ENCODE data around the gene AFAP1L2. TPM values are rescaled to one million over a fixed set of nuclear protein-coding genes. Genes with fewer than 3 reads are reported as not detected.

The AFAP1L2 gene
- total RNA-seq, 1 donor, result 0.18 TPM

DNA sequence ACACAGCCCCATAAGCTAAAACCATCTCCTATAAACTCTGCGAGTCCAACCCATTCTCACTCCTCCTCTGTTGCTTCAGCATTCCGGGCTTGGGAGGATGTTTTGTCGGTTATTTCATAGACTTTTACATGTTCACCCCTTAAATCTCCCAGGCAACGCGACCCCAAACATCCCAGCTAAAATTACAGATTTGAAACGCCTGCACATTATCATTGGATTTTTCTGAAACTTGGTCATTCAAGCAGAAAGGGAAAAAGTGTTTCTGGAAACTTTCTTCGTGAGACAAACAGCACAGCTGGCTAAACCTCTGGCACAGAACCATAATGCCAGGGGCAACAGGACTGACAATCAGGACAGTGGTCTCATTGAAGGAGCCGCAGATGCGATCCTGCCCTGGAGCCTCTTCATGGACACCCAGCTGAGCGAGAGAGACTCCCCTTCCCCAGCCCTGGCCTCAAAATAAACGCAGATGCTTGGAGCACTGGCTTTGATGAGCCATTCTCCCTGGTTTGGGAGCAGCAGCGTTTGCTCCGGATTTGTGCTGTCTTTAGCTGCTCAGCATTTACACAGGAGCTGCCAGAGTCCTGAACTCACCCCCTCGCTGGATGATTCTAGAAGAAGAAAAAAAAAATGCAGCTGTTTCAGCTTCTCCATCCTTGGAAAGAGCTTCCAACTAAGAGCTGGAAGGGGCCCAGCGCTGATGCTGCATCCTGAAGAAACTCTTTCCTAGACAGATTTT, 30.1 kb downstream of the AFAP1L2 start:
- no peak overlapping the region for H3K4me3 ChIP-seq (ENCODE audit: low read depth, low read length)
- TF ChIP-seq, protein P1, sequence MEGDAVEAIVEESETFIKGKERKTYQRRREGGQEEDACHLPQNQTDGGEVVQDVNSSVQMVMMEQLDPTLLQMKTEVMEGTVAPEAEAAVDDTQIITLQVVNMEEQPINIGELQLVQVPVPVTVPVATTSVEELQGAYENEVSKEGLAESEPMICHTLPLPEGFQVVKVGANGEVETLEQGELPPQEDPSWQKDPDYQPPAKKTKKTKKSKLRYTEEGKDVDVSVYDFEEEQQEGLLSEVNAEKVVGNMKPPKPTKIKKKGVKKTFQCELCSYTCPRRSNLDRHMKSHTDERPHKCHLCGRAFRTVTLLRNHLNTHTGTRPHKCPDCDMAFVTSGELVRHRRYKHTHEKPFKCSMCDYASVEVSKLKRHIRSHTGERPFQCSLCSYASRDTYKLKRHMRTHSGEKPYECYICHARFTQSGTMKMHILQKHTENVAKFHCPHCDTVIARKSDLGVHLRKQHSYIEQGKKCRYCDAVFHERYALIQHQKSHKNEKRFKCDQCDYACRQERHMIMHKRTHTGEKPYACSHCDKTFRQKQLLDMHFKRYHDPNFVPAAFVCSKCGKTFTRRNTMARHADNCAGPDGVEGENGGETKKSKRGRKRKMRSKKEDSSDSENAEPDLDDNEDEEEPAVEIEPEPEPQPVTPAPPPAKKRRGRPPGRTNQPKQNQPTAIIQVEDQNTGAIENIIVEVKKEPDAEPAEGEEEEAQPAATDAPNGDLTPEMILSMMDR (IDR thresholded peaks at IDR 0.05; ENCODE audit: insufficient read depth, low read length), result no peak
- DNase-seq (ENCODE audit: low read depth), result peak; percentile 9

DNA sequence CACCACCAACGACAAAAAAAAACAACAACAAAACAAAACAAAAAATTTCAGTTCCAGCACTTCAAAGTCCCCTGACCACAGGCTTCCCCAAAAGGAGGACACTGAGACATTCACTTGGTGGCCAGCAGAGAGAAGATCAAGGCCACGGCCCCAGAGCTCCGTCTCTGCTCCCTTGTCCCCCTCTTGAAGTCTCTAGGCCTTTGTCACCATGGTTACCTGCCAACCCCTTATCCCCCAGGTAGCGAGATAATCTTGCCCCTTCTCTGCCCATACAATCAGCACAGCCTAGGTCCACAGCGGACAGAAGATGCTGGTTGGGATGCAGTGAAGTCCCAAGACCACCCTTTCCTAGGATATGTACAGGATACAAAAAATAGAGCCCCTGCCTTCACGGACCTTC, 30.7 kb downstream of the AFAP1L2 start:
- TF ChIP-seq, protein P1 (IDR thresholded peaks at IDR 0.05; ENCODE audit: insufficient read depth, low read length), result no peak
- no peak for DNase-seq (ENCODE audit: low read depth)
- no peak overlapping the region for H3K4me3 ChIP-seq (ENCODE audit: low read depth, low read length)

DNA sequence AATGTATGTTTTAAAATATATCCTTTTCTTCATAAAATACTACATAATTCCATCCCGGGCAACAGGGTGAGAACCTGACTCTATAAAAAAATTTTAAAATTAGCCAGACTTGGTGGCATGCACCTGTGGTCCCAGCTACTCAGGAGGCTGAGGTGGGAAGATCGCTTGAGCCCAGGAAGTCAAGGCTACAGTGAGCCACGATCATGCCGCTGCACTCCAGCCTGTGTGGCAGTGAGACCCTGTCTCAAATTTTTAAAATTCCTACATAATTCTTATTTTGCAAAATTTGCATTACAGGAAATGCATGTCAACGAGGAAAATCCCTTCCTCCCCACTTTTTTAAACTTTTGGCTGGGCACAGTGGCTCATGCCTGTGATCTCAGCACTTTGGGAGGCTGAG, 31.3 kb downstream of the AFAP1L2 start:
- no peak overlapping the region for H3K4me3 ChIP-seq (ENCODE audit: low read depth, low read length)
- TF ChIP-seq, protein P1 (IDR thresholded peaks at IDR 0.05; ENCODE audit: insufficient read depth, low read length), result no peak
- DNase-seq (ENCODE audit: low read depth), result no peak

DNA sequence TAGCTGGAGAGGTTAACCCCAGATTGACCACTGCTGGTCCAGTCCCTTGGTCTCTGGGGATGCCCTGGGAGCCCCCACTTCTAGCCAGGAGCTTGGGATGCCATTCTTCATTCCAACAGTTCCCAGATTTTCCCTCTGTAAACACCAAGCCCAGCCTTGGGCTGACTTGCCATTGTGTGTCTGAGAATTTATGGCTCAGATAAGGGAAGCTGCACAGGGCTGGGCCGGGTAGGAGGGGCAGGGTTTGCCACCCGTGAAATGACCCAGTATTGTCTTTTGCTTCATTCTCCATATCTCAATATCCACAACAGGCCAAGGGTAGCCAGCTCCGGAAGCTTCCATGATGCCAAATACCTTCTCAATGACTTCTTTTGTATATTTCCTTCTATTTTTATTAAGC, 32.1 kb downstream of the AFAP1L2 start:
- H3K4me3 ChIP-seq (ENCODE audit: low read depth, low read length), result no peak overlapping the region
- TF ChIP-seq, protein P1 (IDR thresholded peaks at IDR 0.05; ENCODE audit: insufficient read depth, low read length), result no peak
- DNase-seq (ENCODE audit: low read depth), result no peak

DNA sequence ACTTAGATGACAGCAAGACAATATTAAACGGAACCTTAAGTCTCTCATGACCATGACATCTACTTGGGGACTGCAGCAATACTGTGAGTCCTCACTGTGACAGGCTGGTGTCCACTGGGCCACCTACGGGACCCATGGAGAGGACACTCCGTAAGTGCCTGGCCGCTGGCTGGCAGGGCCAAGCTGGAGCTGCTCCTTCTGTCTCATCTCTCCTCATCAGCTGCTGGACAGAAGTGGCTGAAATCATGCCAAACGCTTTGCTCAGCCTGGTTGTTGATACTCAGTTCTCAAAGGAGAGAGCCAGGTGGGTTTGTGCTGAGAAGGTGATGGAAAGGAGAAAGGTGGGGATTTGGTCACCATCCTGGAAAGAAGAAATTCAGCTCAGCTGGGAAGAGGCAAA, 33.3 kb downstream of the AFAP1L2 start:
- TF ChIP-seq, protein P1 (IDR thresholded peaks at IDR 0.05; ENCODE audit: insufficient read depth, low read length), result no peak
- no peak overlapping the region for H3K4me3 ChIP-seq (ENCODE audit: low read depth, low read length)
- no peak for DNase-seq (ENCODE audit: low read depth)

DNA sequence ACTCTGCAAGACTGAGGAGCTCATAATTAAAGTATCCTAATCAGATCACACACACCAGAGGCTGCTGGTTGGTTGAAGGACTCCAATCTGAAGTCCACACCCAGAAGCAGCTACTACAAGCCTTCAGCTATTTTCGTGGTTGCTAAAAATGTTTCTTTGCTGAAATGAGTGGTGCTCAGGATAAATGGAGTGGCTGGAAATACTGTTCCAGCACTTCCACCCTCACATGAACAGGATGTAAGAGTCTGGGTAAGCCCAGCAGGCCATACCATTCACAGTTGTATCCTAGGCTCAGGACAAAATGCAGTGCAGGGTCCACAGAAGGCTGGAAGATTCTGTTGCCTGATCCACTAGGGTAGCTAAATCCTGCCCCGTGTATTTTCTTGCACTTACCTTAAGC, 34.1 kb downstream of the AFAP1L2 start:
- no peak overlapping the region for H3K4me3 ChIP-seq (ENCODE audit: low read depth, low read length)
- TF ChIP-seq, protein P1 (IDR thresholded peaks at IDR 0.05; ENCODE audit: insufficient read depth, low read length), result no peak
- no peak for DNase-seq (ENCODE audit: low read depth)

DNA sequence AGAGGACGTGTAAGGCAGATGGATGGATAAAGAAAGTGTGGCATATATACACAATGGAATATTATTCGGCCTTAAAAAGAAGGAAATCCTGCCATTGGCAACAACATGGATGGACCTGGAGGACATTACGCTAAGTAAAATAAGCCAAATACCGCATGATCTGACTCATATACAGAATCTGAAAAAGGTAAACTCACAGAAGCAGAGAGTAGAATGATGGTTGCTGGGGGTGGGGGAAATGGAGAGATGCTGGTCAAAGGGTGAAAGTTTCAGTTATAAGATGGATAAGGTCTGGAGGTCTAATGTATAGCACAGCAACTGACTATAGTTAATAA, 36.3 kb downstream of the AFAP1L2 start:
- no peak overlapping the region for H3K4me3 ChIP-seq (ENCODE audit: low read depth, low read length)
- no peak for DNase-seq (ENCODE audit: low read depth)
- TF ChIP-seq, protein P1 (IDR thresholded peaks at IDR 0.05; ENCODE audit: insufficient read depth, low read length), result no peak
